NOMO-1 treated with DMSO at 0.1 percent for 48 hours (cell line): ENCODE measurements around the gene THADA.
"Not testable (repeated sequence)": the region's sequence is repeated elsewhere in the genome, so short reads cannot be mapped to it uniquely, and the experiment has no call there.

Source experiments
- DNase-seq: peaks from one replicate; lab custom pipeline; 2025; ENCODE audit not compliant: unreplicated experiment; lab: John Stamatoyannopoulos, UW

Gene THADA

DNA sequence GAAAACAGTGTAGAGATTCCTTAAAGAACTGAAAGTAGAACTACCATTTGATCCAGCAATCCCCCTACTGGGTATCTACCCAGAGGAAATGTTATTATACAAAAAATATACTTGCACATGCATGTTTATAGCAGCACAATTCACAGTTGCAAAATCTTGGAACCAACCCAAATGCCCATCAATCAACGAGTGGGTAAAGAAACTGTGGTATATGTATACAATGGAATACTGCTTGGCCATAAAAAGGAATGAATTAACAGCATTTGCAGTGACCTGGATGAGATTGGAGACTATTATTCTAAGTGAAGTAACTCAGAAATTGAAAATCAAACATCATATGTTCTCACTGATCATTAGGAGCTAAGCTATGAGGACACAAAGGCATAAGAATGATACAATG is 4.8 kb upstream of the THADA start:
- not testable (repeated sequence) for DNase-seq

DNA sequence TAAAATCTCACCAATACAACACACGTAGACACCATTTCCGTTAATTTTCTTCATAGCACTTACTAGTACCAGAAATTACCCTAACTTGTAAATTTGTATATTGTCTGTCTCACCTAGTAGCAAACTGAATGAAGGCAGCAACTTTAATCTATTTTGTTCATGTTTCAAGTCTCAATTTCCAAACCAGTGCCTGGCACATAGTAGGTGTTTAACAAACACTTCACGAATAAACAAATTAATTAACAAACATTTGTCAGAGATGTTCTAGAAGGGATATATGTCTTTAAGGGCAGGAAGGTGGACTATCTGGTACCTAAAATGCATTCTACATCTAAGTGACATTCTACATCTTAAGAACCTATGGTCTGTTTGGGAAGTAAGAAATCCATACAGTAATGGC is 963 bp downstream of the THADA start:
- no peak for DNase-seq

DNA sequence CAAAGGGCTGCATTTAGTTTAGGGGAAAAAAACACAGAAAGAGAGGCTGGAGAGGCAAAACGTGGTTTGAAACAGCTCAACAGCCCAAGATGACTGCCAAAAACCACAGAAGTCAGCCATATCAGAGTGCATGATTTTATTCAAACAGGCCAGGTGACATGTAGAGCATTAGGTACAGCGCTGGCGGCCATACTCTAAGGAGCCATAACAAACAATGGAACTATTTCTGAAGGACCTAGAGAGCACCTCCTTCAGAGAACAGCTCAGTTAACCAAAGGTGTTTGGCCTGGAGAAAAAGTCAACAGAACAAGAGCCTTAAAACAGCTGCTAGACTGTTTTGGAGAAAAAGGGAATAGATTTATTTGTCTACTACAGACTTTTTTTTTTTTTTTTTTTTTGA is 2.6 kb downstream of the THADA start:
- DNase-seq: no peak

DNA sequence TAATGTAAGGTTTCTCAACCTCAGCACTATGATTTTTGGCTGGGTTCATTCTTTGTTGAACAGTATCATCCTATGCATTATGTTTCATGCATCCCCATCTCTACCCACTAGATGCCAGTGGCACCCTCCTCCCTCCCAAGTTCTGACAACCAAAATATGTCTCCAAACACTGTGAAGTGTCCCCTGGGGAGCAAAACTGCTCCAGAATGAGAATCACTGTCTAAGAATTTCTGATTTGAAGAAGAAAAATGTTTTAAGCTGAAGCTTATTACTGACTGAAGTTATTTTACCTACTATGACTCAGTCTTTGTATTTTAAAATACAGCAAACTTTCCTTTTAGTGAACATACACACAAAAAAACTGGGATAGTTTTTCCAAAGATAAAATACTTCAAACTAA is 3.4 kb downstream of the THADA start:
- DNase-seq: no peak

DNA sequence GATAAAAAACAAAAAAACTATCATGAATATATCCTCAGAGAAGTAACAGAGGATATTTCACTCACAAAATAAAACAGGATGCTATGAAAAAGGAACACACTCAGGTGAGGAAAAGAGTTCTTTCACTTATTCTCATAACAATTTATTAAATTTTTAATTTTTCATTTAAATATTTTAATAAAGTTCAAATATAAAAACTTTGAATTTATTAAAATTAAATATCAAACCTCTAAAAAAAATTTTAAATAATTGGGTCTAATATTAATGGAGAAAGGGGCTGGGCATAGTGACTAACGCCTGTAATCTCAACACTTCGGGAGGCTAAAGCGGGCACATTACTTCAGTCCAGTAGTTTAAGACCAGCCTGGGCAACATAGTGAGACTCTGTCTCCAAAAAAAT is 10.1 kb downstream of the THADA start:
- DNase-seq: no peak

DNA sequence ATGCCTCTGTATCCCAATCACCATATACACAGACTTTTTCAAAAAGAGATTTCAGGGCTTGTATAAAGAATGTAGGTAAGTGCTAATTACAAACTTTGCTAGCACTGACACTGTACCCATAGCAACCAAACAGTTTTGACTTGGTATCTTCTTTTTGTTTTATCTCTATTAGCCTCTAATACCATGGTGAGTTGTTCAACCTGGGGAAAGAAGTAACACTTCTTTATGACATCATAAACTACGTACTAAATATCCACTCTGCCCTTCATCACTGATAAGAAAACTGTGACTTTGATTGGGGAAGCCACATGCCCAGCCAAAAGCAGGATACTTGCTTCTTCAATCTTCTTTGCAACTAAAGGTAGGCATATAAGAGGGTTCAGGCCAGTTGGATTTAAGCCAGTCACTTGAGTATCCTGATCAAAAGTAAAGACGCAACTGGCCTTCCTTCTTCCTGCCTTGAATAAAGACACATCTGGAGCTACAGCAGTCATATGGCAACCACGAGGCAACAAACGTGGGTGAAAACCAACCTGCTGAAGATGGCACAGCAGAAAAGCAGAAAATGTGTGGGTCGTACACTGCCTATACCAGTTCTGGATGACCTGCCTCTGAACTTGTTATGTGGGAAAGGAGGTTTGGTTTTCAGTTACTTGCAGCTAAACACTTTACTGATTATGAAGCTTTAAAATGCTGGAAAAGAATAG is 16.4 kb downstream of the THADA start:
- no peak for DNase-seq

DNA sequence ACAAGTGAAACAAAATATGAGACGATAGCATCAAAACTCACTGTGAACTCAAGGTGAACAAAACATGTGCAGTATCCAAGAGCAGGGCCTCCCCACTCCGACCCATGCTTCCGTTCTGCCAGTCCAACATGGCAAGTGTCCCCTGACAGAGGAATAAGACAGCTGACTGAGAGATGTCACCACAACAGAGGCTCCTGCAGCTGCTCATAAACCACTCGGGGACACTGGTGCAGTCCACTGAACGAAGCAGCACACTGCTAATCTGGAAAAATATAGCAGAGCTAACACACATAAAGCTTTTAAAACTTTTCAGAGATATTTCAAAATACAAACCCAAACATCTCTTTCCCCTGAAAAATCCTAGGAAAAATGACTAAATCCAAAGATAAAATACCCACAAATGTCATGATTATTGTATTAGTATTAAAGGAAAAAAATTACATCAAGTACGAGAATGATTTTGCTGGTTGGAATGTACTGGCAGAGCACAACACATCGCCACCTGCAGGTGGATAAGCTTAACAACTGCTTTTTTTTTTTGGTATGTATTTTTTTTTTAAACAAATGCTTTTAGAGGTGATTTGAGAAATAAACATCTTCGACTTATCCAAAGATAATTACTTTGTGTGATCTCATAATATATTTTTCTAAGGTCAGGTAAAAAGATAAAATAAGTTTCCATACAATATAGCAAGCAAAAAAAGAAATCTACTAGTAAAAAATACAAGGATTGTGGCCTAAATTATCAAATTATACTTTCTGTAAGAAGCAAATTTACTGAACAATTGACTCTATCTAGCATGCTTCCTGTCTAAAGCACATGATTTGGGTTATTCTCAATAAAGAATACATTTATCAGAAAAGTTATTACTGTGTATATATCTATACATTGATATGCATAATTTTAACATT is 18.6 kb downstream of the THADA start:
- peak; percentile 49 for DNase-seq

DNA sequence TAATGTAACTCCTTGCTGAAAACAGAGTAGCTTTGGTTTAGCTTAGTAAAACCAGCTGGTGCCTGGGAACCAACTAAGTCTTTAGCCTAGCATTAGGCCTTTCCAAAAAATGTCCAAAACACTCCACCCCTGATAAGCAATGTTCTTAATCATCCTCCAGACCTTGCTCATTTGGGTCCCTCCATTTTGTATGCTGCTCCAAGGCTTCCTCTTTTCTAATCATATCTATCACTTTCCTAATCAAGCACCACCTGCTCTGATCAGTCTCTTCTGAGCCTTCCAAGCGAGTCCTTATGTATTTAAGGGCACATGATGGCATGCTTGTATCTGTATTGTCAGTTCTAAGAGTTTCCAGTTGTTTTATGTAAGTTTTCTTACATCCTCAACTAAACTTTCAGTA is 23.6 kb downstream of the THADA start:
- DNase-seq: no peak

DNA sequence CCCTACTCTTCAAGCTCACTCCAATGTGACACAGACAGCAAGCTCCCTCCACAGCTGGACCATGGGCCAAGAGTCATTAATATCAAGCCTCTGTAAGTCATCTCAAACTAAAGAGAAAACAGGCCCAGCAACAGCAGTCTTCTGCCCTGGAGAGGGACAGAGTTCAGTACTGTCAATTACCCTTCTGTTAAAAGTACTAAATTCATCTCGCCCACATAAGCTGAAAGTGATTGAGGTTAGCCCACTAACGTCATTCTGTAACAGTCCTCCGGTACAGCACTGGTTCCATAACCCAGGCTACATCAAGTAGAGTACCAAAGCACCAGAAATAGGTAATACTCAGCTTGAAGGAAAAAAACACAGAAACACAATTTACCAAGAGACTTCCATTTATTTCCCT is 25.9 kb downstream of the THADA start:
- no peak for DNase-seq

DNA sequence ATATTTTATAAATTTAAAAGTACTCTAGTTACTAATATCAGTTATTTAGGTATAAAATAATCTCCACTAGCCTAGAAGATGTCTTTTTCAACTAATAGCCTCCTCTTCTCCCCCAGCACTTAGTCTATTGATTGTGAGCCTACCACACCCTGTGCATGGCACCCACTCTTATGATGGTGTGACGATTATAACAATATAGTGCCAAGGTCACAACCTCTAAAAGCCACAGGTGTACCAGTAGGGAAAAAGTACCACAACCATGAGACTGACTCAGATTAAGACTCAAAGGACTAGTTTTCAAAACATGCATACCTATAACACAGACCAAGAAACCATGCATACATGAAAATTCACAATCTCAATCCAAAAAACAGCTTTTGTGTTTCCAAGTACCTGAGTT is 27.6 kb downstream of the THADA start:
- no peak for DNase-seq

DNA sequence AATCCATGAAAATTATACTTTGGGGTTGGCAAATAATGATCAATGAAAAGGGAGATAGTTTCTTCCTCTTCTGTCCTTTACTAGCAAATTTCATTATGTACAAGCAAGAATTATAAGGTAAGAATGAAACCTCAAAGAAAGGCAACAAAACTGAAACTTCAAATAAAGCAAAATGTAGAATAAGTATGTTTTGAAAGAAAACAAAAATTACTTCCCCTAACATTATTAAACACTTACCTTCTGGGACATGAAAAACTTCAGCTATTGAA is 29.4 kb downstream of the THADA start:
- DNase-seq: no peak

DNA sequence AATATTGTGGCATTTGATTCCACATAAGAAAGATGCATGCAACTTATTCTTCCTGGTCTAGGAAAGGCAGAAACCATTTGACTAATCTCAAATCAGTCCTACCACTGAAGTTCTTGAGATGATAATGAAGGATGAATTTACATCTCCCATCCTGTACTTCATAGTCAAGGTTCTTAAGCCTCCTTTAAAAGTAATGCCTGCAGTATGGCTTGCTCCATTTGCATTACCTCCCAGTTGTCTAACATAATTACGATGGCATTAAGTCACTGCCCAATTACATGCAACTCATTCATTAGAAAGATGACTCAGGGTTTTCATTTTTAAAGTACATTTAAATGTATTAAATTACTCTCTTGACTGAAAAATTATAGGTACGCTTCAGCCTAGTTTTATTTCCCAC is 32.2 kb downstream of the THADA start:
- DNase-seq: no peak

DNA sequence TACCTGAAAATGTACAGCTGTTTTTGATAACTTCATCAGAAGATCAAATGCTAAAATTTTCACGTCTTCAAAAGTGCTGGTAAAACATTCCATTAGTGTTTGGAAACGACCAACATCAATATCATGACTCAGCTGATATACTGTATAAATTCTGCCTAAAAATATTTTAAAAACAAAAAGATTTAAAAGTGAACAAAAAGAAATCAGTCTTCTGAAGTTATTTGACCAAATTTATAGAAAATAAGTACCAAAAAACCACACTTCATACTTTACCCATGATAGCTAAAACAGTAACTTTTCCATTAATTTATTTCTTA is 35.6 kb downstream of the THADA start:
- no peak for DNase-seq

DNA sequence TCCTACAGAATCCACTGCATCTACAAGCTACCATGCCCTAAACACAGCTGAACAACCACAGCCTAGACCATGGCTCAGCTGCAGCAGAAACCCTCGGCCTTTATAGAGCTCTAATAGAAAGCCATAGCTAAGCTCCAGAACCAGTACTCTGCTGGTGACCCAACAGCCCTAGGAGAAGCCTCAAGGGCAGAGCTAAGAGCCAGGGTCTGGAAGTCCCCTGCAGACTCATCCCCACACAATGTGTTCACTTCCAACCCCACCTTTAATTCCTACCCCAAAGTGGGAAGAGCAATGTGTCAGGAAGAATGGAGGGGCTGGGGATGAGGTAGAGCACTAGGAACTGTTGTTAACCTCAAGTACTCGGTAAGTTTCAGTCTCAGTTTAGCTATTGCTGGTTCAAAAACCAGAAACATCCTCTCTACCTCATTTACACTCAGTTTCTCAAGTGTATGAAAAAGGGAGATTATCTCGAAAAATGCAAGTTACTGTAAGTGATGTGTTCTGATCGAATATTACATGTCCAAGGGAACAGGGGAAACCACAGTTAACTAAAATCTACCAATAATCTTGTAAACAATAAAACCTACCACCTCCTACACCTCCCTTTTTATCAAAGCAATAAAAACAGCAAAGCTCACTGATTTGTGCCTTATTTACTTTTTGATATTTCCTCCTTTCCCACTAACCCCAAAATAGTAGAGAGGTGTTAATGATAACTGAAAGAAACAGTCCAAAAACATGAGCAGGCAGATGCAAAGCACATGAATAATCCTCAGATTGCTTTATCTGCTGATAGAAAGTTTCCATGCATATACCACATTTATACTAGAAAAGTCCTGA is 36.2 kb downstream of the THADA start:
- no peak for DNase-seq

DNA sequence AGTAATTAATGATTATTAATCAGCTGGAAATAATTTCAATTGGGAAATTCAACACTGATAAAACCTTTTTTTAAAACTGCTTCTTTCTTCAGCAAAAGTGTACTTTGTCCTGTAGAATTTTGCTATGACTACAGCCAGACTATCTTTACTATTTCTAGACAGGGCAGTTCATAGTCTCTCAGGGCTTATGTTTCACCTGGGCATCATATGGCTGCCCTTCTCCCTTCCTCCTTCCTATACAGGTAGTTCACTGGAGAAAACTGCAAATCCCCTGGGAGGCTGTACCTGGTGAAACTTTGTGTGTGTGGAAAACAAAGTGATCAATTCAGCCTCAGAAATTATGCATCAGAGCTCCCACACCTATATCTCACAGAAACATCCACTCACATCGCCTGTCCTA is 38.6 kb downstream of the THADA start:
- no peak for DNase-seq

DNA sequence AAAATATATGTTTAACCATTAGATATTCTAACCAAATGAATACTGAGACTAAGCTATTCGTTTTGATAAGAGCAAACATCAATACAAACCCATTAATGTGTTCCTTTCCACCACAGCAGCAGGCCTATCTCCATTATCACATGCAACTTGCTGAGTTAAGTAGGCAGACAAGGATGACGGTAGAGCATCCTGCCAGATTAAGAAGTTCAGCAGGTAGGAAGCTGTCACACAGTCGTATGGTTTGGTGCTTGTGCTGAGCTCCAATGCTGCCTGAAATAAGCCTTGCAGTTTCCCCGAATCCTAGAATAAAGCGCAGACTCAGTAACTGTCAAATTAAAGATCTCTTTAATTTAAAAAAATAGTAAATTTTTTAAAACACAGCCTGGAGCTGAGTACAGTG is 39.6 kb downstream of the THADA start:
- DNase-seq: no peak

DNA sequence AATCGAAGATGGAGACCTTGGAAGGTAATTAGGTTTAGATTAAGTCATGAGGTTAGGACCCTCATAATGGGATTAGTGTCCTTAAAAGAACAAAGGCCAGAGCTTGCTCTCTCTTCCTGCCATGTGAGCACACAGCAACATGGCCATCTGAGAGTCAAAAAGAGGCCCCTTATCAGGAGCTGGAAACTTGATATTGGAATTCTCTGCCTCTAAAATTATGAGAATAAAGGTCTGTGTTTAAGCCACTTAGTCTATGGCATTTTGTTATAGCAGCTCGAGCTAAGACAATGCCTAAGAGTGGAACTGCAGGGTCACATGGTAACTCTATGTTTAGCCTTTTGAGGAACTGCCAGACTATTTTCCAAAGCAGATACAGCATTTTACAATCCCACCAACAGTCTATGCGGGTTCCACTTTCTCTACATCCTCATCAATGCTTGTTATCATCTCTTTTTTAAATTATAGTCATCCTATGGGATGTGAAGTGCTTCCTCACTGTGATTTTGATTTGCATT is 42.4 kb downstream of the THADA start:
- DNase-seq: peak; percentile 20

DNA sequence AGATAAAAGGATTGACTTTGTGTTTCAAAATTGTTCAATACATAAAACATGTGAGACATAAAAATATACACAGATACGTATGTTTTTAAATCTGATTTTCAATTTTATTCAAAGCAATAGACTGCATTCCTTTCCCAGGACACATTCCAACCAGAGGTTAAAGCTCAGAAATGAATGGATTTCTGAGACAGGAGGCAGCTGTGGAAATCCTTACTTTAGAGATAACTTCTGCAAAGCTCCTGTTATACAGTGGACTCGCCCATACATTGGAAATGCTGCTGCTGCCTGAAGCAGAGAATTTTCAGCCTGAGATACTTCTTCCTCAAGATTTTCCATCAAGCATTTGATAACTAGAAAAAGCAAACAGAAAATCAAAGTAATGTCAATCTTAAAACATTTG is 43.8 kb downstream of the THADA start:
- no peak for DNase-seq

DNA sequence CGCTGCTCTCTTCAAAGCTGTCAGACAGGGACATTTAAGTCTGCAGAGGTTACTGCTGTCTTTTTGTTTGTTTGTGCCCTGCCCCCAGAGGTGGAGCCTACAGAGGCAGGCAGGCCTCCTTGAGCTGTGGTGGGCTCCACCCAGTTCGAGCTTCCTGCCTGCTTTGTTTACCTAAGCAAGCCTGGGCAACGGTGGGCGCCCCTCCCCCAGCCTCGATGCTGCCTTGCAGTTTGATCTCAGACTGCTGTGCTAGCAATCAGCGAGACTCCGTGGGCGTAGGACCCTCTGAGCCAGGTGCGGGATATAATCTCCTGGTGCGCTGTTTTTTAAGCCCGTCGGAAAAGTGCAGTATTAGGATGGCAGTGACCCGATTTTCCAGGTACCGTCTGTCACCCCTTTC is 47.5 kb downstream of the THADA start:
- DNase-seq: not testable (repeated sequence)

DNA sequence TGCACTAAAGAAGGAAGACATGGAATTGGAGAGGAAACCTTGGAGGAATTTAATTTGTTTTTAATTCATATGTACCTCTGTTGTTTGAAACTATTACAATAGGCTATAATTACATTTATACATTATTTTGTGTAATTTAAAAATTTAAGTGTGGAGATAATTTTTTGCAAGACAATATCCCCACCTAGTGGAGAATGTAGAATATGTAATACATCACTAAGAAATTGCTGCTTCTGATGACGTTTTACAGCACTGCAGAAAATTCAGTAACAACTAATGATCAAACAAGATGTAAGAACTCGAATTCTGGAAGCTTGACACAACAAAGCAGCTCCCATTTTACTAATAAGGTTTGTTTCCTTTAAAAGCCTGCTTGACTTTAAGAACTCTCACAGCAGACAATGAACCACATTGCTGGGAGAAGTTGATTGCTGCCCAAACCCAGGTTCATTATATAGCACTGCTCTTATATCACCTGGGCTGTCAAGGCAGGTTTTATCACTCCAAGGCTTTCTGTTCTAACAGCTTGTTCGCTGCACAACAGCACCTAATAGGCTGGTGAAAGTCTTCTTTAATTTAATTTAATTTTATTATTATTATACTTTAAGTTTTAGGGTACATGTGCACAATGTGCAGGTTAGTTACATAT is 53.4 kb downstream of the THADA start:
- DNase-seq: peak; percentile 58

DNA sequence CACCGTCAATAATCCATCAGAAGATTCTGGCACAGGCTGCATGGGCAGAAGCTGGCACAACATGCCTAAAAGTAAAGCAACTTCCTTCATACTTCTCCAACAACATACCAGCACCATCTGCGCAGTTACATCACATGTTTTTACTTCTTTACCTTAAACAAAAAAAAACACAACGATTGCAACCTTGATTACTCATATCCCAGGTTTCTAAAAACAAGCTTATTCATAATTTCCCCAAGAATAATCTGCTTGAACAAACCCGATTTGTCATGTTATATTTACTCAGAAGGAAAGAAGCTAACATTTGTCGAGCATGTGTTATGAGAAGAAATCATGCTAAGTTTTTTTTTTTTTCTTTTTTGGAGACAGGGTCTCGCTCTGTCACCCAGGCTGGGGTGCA is 54.7 kb downstream of the THADA start:
- no peak for DNase-seq
